Liver (tissue), 9 donors: ENCODE measurements around the gene HCLS1. TPM values are rescaled to one million over a fixed set of nuclear protein-coding genes. Genes with fewer than 3 reads are reported as not detected.
"Not testable (repeated sequence)": the region's sequence is repeated elsewhere in the genome, so short reads cannot be mapped to it uniquely, and the experiment has no call there.

Experiments
- DNase-seq: peaks from one replicate; pipeline ENCODE4 v3.0.0-alpha.2; 2017; ENCODE audit warnings: low spot score
- H3K27ac ChIP-seq, 2 donors: one replicate each; pipeline ENCODE4 v1.7.0; 2013; ENCODE audit warnings: inconsistent platforms in 2 of 2, low read length in 2 of 2, control low read depth in 1 of 2, low read depth in 1 of 2, mild to moderate bottlenecking in 1 of 2
- H3K27me3 ChIP-seq, 4 donors: one replicate each; pipeline versions ENCODE4 v1.6.1 to v1.7.0; 2013; ENCODE audit warnings: low read length in 3 of 4, inconsistent platforms in 1 of 4, mild to moderate bottlenecking in 1 of 4, moderate library complexity in 1 of 4; ENCODE audit not compliant: control insufficient read depth in 4 of 4, insufficient read depth in 4 of 4
- H3K36me3 ChIP-seq, 4 donors: one replicate each; pipeline versions ENCODE4 v1.6.1 to v1.7.0; 2013; ENCODE audit warnings: low read length in 3 of 4, mild to moderate bottlenecking in 3 of 4, low read depth in 1 of 4, moderate library complexity in 1 of 4; ENCODE audit not compliant: control insufficient read depth in 4 of 4, insufficient read depth in 3 of 4
- H3K4me1 ChIP-seq, 4 donors: one replicate each; pipeline versions ENCODE4 v1.6.1 to v1.7.0; 2013; ENCODE audit warnings: low read length in 3 of 4, mild to moderate bottlenecking in 3 of 4, moderate library complexity in 1 of 4; ENCODE audit not compliant: control insufficient read depth in 4 of 4, insufficient read depth in 4 of 4
- H3K4me3 ChIP-seq, 3 donors: one replicate each; pipeline versions ENCODE4 v1.6.1 to v1.7.0; 2013; ENCODE audit warnings: low read length in 3 of 3, control low read depth in 1 of 3, low read depth in 1 of 3, mild to moderate bottlenecking in 1 of 3
- H3K9ac ChIP-seq, 2 donors: one replicate each; pipeline ENCODE4 v1.7.0; 2013; ENCODE audit warnings: low read length in 2 of 2, mild to moderate bottlenecking in 2 of 2, moderate library complexity in 2 of 2, control low read depth in 1 of 2, low read depth in 1 of 2
- H3K9me3 ChIP-seq, 4 donors: one replicate each; pipeline versions ENCODE4 v1.6.1 to v1.7.0; 2013; ENCODE audit warnings: low read length in 3 of 4; ENCODE audit not compliant: control insufficient read depth in 4 of 4
- EGR1 ChIP-seq, 2 donors: IDR thresholded peaks; 2 replicates each; pipeline ENCODE4 v1.6.1; 2016 to 2018; ENCODE audit warnings: antibody characterized with exemption in 2 of 2, low read depth in 2 of 2
- FOXA1 ChIP-seq: IDR thresholded peaks from 2 replicates; pipeline ENCODE4 v1.6.1; 2016; ENCODE audit warnings: antibody characterized with exemption
- FOXA2 ChIP-seq: IDR thresholded peaks from 2 replicates; pipeline ENCODE4 v1.6.1; 2016; ENCODE audit warnings: antibody characterized with exemption
- GABPA ChIP-seq, 2 donors: IDR thresholded peaks in 1 of 2; conservative IDR thresholded peaks in 1 of 2; 2 replicates each; pipeline ENCODE4 v1.6.1; 2016; ENCODE audit warnings: antibody characterized with exemption in 2 of 2, mild to moderate bottlenecking in 1 of 2, moderate library complexity in 1 of 2
- HNF4A ChIP-seq, 2 donors: conservative IDR thresholded peaks; 2 replicates each; pipeline ENCODE4 v1.6.1; 2016; ENCODE audit warnings: antibody characterized with exemption in 2 of 2, mild to moderate bottlenecking in 2 of 2
- HNF4G ChIP-seq: IDR thresholded peaks from 2 replicates; pipeline ENCODE4 v1.6.1; 2016; ENCODE audit warnings: antibody characterized with exemption
- JUND ChIP-seq, 2 donors: IDR thresholded peaks; 2 replicates each; pipeline ENCODE4 v1.6.1; 2016; ENCODE audit warnings: antibody characterized with exemption in 2 of 2
- NR2F2 ChIP-seq: IDR thresholded peaks from 2 replicates; pipeline ENCODE4 v1.6.1; 2016; ENCODE audit warnings: antibody characterized with exemption
- RAD21 ChIP-seq, 2 donors: IDR thresholded peaks; 2 replicates each; pipeline ENCODE4 v1.6.1; 2016; ENCODE audit warnings: antibody characterized with exemption in 2 of 2, mild to moderate bottlenecking in 2 of 2
- RXRA ChIP-seq, 2 donors: IDR thresholded peaks; 2 replicates each; pipeline ENCODE4 v1.6.1; 2017 to 2018; ENCODE audit warnings: antibody characterized with exemption in 2 of 2, mild to moderate bottlenecking in 1 of 2
- SP1 ChIP-seq: IDR thresholded peaks from 2 replicates; pipeline ENCODE4 v1.6.1; 2018; ENCODE audit warnings: antibody characterized with exemption, mild to moderate bottlenecking
- TAF1 ChIP-seq: conservative IDR thresholded peaks from 2 replicates; pipeline ENCODE4 v1.6.1; 2016; ENCODE audit warnings: antibody characterized with exemption, mild to moderate bottlenecking
- WGBS: extraction: QIAGEN DNeasy Blood & Tissue Kit; methylation state at CpG from one replicate; pipeline ENCODE4 v1.1.7; 2013; 5-methylcytosine and 5-hydroxymethylcytosine counted together
- polyA plus RNA-seq, 2 donors: library from polyadenylated mRNA; stranded (reverse) in 1 of 2; unstranded in 1 of 2; fragments of 200-250 nt in 1 of 2; fragments of >200 nt in 1 of 2; fragmentation: Nextera tagmentation in 1 of 2; extraction: Ambion mirVana in 1 of 2; gene quantifications; one replicate each; pipeline versions ENCODE4 v1.2.1 to v1.2.3, GENCODE V29; 2013 to 2015
- total RNA-seq, 2 donors: library from RNA; depleted of rRNA; stranded (reverse); fragments of >200 nt; gene quantifications; one replicate each; pipeline ENCODE4 v1.2.3, GENCODE V29; 2014
- TF ChIP-seq, protein P1 (sequence below): IDR thresholded peaks from 2 replicates; pipeline ENCODE4 v1.6.1; 2016; ENCODE audit warnings: antibody characterized with exemption
- TF ChIP-seq, protein P2 (sequence below): IDR thresholded peaks from 2 replicates; pipeline ENCODE4 v1.6.1; 2016; ENCODE audit warnings: antibody characterized with exemption
- TF ChIP-seq, protein P3 (sequence below): fragments of 150-350 bp; IDR thresholded peaks from 2 replicates; pipeline ENCODE4 v1.5.1; 2017; ENCODE audit warnings: improper control_type of control experiment, low read depth, low read length; ENCODE audit not compliant: missing input control
- donor health status: healthy.
- donor health status: healthy.
- donor health status: healthy.
- donor health status: healthy.
- donor health status: healthy.

The HCLS1 gene
- total and polyA plus RNA-seq, 4 donors, result 17.2 to 39.8 (median 22.5) TPM

DNA sequence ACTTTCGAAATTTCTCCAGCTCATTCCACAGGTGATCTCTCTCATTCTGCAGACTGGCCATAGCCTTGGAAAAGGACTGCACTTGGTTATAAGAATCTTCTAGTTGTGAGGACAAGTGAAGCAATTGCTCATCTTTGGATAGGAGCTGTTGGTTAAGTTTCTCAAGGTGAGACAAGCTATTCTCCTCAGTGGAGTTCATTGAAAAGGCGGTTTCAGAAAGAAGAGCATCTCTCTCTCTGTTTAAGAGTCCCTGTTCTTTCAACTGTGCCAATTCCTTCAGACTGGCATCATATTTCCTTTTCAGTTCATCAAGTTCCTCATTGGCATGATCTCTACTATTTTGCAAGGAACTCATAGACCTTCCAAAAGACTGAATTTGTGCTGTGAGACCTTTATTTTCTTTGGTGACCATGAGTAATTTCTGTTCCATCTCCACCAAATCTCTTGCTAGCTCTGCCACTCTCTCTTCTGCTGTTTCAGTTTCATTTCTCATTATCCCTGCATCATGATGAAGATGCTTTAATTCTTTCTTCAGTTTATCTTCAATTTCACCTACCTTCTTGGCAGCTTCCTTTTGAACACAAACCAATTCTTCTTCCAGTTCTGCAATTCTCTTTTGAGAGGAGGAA is 30.2 kb upstream of the HCLS1 start:
- TF ChIP-seq HNF4G (no peak), NR2F2 (no peak), SP1 (no peak), FOXA2 (no peak), GABPA (IDR thresholded peaks at IDR 0.05 in 1 of 2, conservative IDR thresholded peaks at IDR 0.05 in 1 of 2) (no peak), HNF4A (conservative IDR thresholded peaks at IDR 0.05) (no peak), JUND (IDR thresholded peaks at IDR 0.05) (no peak), FOXA1 (no peak)
- Histone ChIP-seq H3K27ac (no peak overlapping the region), H3K9ac (no peak overlapping the region), H3K36me3 (peaks cover 2 to 43% (median 25%) of the 10 kb centered on the region in 4 donors), H3K4me3 (no peak overlapping the region), H3K4me1 (no peaks in the 10 kb centered on the region), H3K9me3 (no peaks in the 10 kb centered on the region), H3K27me3 (no peaks in the 10 kb centered on the region)
- 97% methylated on average over 2 of the region's 2 CpGs for WGBS
- DNase-seq, result no peak

DNA sequence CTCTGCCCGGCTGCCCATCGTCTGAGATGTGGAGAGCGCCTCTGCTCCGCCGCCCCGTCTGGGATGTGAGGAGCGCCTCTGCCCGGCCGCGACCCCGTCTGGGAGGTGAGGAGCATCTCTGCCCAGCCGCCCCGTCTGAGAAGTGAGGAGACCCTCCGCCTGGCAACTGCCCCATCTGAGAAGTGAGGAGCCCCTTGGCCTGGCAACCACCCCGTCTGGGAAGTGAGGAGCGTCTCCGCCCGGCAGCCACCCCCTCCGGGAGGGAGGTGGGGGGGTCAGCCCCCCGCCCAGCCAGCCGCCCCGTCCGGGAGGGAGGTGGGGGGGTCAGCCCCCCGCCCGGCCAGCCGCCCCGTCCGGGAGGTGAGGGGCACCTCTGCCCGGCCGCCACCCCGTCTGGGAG is 28.0 kb upstream of the HCLS1 start:
- H3K36me3 ChIP-seq, result peaks cover 2 to 43% (median 29%) of the 10 kb centered on the region in 4 donors
- not testable (repeated sequence) for H3K27ac ChIP-seq, H3K9me3 ChIP-seq, DNase-seq, H3K9ac ChIP-seq, H3K4me1 ChIP-seq, H3K27me3 ChIP-seq, H3K4me3 ChIP-seq
- 98% methylated on average over 28 of the region's 31 CpGs for WGBS

DNA sequence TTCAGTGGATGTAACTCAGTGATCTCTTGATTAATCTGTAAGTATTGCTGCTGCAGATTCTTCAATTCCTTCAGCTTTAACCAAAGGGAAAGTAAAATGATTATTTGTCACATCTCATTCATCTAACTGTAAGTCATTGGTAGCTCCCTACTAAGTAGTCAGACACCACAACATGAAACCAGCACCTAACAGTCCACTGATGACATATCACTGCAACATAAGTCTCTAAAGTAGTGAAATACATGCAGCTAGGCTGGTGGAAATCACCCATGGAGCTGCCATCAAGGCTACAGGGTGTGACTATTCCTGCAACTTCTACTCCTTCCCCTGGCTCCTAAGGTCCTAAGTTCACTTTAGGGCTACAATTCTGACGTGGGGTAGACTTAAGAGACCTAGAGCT is 21.1 kb upstream of the HCLS1 start:
- no peak for DNase-seq
- no peak overlapping the region for H3K27ac ChIP-seq
- 93% methylated on average over 1 of the region's 1 CpG for WGBS
- H3K36me3 ChIP-seq, result peaks cover 8 to 48% (median 44%) of the 10 kb centered on the region in 4 donors
- no peaks in the 10 kb centered on the region for H3K27me3 ChIP-seq
- H3K4me3 ChIP-seq, result no peak overlapping the region
- H3K9ac ChIP-seq, result no peak overlapping the region
- no peak for TF ChIP-seq FOXA1
- TF ChIP-seq, protein P1, sequence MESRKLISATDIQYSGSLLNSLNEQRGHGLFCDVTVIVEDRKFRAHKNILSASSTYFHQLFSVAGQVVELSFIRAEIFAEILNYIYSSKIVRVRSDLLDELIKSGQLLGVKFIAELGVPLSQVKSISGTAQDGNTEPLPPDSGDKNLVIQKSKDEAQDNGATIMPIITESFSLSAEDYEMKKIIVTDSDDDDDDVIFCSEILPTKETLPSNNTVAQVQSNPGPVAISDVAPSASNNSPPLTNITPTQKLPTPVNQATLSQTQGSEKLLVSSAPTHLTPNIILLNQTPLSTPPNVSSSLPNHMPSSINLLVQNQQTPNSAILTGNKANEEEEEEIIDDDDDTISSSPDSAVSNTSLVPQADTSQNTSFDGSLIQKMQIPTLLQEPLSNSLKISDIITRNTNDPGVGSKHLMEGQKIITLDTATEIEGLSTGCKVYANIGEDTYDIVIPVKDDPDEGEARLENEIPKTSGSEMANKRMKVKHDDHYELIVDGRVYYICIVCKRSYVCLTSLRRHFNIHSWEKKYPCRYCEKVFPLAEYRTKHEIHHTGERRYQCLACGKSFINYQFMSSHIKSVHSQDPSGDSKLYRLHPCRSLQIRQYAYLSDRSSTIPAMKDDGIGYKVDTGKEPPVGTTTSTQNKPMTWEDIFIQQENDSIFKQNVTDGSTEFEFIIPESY, result no peak
- TF ChIP-seq NR2F2, result no peak
- no peak for TF ChIP-seq HNF4A (conservative IDR thresholded peaks at IDR 0.05)
- no peak for TF ChIP-seq HNF4G
- TF ChIP-seq GABPA (IDR thresholded peaks at IDR 0.05 in 1 of 2, conservative IDR thresholded peaks at IDR 0.05 in 1 of 2), result no peak
- TF ChIP-seq JUND (IDR thresholded peaks at IDR 0.05), result no peak
- H3K4me1 ChIP-seq, result no peaks in the 10 kb centered on the region
- peaks cover 0 to 3% (median 1%) of the 10 kb centered on the region in 4 donors for H3K9me3 ChIP-seq

DNA sequence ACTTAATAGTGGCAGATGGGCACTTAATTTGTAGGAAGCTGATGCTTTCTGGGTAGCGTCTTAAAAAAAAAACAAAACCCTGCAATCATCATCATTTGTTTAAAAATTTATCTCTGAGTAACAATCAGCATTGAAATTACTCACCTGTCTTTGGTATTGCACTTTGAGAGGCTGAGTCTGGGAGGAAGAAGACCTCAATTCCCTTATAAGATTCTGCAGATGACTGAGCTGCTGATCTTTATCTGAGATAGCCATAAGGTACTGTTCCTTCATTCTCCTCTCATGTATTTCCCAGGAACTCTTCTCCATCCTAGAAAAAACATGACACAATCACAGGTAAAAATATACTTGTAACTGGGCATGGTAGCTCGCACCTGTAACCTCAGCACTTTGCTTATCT is 16.4 kb upstream of the HCLS1 start:
- no peaks in the 10 kb centered on the region for H3K27me3 ChIP-seq
- H3K9me3 ChIP-seq, result no peaks in the 10 kb centered on the region
- WGBS, result 99% methylated on average over 2 of the region's 2 CpGs
- no peaks in the 10 kb centered on the region for H3K4me1 ChIP-seq
- peaks cover 8 to 72% (median 61%) of the 10 kb centered on the region in 4 donors for H3K36me3 ChIP-seq
- H3K4me3 ChIP-seq, result no peak overlapping the region
- no peak for DNase-seq
- no peak overlapping the region for H3K9ac ChIP-seq
- H3K27ac ChIP-seq, result no peak overlapping the region
- TF ChIP-seq FOXA2 (no peak), NR2F2 (no peak), HNF4G (no peak), RXRA (IDR thresholded peaks at IDR 0.05) (no peak), EGR1 (IDR thresholded peaks at IDR 0.05; ENCODE audit: low read depth in 2 of 2) (no peak), SP1 (no peak), RAD21 (IDR thresholded peaks at IDR 0.05) (no peak), FOXA1 (no peak), TAF1 (no peak), HNF4A (conservative IDR thresholded peaks at IDR 0.05) (no peak), GABPA (IDR thresholded peaks at IDR 0.05 in 1 of 2, conservative IDR thresholded peaks at IDR 0.05 in 1 of 2) (no peak), JUND (IDR thresholded peaks at IDR 0.05) (no peak)
- TF ChIP-seq, protein P2, sequence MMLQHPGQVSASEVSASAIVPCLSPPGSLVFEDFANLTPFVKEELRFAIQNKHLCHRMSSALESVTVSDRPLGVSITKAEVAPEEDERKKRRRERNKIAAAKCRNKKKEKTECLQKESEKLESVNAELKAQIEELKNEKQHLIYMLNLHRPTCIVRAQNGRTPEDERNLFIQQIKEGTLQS, result no peak
- TF ChIP-seq, protein P3, sequence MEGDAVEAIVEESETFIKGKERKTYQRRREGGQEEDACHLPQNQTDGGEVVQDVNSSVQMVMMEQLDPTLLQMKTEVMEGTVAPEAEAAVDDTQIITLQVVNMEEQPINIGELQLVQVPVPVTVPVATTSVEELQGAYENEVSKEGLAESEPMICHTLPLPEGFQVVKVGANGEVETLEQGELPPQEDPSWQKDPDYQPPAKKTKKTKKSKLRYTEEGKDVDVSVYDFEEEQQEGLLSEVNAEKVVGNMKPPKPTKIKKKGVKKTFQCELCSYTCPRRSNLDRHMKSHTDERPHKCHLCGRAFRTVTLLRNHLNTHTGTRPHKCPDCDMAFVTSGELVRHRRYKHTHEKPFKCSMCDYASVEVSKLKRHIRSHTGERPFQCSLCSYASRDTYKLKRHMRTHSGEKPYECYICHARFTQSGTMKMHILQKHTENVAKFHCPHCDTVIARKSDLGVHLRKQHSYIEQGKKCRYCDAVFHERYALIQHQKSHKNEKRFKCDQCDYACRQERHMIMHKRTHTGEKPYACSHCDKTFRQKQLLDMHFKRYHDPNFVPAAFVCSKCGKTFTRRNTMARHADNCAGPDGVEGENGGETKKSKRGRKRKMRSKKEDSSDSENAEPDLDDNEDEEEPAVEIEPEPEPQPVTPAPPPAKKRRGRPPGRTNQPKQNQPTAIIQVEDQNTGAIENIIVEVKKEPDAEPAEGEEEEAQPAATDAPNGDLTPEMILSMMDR, result no peak
